ENCODE results near the gene ZNF493.

ZNF493 gene

GRCh38 chr19:21396893-21397572, at the start of gene ZNF493:
Gene ZNF493 (plus strand): TSS chr19:21397133. CDS start chr19:21397238, 105 bp downstream.
- peak; percentile 100 for ATAC-seq

DNA sequence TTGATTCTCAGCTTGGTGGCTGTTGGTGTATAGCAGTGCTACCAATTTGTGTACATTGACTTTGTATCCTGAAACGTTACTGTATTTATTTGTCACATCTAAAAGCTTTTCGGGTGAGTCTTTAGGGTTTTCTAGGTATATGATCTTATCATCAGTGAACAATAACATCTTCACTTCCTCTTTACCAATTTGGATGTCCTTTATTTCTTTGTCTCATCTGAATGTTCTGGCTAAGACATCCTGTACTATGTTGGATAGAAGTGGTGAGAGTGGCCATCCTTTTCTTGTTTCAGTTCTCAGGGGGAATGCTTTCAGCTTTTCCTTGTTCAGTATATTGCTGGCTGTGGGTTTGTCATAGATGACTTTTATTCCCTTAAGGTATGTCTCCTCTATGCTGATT, 44.1 kb upstream of the ZNF493 start:
- ATAC-seq = no peak

DNA sequence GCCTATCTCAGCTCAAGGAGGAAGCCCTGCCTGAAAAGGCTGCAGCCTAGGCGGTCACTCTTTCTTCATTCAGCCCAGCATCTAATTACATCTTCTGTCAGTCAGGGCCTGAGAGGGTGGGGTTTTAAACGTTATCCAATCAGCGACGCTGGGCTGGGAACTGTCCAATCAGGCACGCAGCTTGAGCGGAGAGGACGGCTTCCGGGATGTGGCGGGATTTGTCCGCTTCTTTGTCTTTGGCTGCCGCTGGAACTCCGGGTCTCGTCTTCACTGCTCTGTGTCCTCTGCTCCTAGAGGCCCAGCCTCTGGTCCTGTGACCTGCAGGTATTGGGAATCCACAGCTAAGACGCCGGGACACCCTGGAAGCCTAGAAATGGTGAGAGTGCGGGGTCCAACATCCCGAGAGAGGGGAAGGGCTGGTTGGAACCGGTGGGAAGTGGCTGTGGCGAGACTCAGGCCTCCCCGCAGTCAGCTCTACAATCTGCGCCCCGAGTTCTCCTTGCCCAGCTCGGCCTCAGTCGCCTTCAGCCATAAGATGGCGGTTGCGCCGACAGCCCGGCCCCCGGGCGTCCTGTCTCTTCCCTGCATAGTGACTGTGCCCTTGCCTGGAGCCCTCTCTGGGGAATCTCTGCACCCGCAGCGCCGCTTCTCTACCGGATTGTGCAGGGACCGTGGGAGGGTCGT, 38.0 kb upstream of the ZNF493 start, which contains the start of gene ZNF738:
Gene ZNF738, plus strand, starts transcription at position 233 of the 684 bp plus-strand sequence. Its CDS starts 141 bp downstream, at position 374.
- ATAC-seq = peak; percentile 98 to 99

GRCh38 chr19:21362291-21362690, 34.6 kb upstream of the ZNF493 start:
- no peak for ATAC-seq

- ATAC-seq = no peak
Measured at GRCh38 chr19:21383980-21384582, 12.9 kb upstream of the ZNF493 start.

DNA sequence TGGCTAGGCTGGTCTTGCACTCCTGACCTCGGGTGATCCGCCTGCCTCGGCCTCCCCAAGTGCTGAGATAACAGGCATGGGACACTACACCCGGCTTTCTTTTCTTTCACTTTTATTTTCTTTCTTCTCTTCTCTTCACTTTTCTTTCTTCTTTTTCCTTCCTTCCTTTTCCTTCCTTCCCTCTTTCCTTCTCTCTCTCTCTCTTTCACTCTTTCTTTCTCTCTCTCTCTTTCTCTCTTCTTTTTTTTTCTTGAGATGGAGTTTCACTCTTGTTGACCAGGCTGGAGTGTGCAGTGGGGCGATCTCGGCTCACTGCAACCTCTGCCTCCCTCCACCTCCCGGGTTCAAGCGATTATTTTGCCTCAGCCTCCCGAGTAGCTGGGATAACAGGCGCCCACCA, 812 bp upstream of the ZNF493 start:
- no peak for ATAC-seq

GRCh38 chr19:21398851-21399250, 1.9 kb downstream of the ZNF493 start:
- no peak for ATAC-seq

DNA sequence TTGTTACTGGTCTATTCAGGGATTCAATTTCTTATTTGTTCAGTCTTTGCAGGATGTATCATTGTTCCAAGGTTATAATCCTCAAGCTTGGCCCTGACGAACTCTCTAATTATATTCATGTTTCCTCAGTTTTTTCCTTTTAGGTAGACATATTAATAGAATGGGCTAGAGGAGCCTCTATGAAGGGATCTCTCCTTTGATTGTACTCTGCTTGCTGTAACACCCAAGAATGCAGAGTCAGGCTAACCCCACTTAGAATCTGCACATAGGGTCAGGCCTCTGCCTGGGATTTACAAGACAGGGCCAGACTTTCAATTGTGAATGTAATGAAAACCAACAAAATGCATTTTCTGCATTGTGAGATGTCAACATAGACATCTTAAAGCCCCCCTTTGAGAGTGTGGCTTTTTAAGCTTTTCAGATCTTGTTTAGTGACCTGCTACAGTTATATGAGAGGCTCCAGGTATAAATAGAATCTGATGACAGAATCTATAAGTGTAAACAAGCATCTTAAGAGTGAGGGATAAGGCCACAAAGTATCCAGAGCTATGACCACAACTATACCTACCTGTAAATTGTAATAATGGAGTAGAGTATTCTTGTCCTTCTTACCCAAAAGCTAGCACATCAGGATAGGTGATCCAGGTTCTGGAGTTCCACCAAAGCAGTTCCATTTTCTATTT, 5.5 kb downstream of the ZNF493 start:
- no peak for ATAC-seq

DNA sequence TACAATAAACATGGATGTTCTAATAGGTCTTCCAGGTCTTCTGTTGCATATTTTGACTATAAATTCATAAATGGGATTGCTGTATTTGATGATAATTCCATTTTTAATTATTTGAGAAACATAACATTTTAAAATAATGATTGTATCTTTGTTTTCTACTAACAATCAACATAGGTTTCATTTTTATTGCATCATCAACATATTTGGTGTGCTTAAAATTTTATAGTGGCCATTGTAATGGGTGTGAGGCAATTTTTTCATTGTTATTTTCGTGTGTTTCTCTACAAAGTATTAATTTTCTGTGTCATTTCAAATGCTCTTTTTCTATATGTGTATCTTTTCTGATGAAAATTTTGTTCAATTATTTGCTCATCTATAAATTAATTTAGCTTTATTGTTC, 13.2 kb downstream of the ZNF493 start:
- no peak for ATAC-seq

DNA sequence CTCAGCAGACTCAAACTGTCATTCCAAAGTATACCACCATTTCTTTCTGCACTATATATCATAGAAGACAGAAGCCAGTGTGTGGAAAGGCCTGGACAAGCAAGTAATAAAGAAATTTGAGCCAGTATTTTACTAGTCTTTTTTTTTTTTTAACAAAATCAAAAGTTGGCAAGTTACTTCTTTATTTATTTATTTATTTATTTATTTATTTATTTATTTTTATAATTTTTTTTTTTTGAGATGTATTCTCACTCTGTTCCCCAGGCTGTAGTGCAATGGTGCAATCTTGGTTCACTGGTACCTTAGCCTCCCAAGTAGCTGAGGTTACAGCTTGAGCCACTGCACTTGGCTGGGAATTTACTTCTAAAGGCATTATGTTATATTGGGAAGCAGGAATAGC, 25.3 kb downstream of the ZNF493 start:
- no peak for ATAC-seq

DNA sequence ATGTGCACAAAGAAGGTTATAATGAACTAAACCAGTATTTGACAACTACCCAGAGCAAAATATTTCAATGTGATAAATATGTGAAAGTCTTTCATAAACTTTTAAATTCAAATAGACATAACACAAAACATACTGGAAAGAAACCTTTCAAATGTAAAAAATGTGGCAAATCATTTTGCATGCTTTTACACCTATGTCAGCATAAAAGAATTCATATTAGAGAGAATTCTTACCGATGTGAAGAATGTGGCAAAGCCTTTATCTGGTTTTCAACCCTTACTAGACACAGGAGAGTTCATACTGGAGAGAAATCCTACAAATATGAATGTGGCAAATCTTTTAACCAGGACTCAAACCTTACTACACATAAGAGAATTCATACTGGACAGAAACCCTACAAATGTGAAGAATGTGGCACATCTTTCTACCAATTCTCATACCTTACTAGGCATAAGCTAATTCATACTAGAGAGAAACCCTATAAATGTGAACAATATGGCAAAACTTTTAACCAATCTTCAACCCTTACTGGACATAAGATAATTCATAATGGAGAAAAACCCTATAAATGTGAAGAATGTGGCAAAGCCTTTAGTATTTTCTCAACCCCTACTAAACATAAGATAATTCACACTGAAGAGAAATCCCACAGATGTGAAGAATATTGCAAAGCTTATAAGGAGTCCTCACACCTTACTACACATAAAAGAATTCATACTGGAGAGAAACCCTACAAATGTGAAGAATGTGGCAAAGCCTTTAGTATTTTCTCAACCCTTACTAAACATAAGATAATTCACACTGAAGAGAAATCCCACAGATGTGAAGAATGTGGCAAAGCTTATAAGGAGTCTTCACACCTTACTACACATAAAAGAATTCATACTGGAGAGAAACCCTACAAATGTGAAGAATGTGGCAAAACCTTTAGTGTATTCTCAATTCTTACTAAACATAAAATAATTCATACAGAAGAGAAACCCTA, 26.4 kb downstream of the ZNF493 start:
- ATAC-seq = no peak

DNA sequence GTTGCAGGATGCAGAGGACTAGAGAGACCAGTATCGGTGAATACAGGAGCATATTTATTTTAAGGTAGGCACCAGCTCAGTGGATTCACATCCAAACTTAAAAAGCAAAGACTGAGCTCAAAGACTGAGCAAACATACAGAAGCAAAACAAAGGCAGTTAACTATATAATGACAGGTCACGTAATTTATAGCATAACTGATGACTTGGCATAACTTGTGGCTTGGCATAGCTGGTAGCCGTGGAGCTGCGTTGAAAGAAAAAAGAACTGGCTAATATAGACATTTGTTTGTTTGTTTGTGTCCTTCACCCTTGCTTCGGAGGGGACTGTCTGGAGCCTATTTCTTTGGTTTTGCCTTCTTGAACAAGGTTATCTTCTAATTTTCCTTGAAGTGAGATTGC, 33.7 kb downstream of the ZNF493 start:
- ATAC-seq = no peak

GRCh38 chr19:21432590-21432989, 35.7 kb downstream of the ZNF493 start:
- ATAC-seq = no peak

DNA sequence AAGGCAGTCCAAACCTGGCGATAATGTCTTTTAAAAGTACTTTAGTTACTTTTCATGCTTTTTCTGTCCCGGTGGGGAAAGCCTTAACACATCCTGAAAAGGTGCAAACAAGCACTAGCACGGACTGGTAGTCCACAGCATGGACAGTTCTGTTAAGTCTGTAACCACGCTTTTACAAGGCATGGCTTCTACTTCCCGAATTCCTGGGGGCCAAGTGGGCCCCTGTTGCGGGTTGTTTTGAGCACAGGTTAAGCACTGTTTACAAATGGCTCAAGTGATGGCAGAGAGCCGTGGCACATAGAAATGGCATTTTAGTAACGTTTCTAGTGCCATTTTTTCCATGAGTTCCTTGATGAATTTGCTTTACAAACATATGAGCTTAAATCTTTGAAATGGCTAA, 37.6 kb downstream of the ZNF493 start:
- ATAC-seq = no peak

- no peak for ATAC-seq
Measured at GRCh38 chr19:21434967-21435544, 38.1 kb downstream of the ZNF493 start.

- no peak for ATAC-seq
Measured at GRCh38 chr19:21439201-21439751, 42.3 kb downstream of the ZNF493 start.

DNA sequence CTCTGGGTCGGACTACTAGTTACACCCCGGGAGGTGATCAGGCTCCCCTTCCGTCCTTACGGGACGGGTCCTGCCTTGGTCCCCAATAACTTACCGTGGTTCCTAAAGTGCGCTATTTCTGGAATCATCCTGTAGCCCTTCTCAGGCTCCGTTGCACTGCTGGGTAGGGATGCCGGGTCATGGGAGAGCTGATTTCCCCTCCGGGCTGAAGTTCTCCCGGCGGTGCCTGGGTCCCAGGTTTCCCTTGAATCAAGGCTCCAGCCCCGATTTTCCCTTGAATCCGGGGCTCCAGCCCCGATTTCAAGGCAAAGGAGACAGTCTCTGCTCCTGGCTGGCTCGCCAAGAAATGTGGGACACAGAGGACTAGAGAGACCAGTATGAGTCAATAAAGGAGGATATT, 43.4 kb downstream of the ZNF493 start:
- no peak for ATAC-seq

- ATAC-seq = no peak
Measured at GRCh38 chr19:21451187-21451586, 54.3 kb downstream of the ZNF493 start.

GRCh38 chr19:21454901-21455300, 58.0 kb downstream of the ZNF493 start:
- no peak for ATAC-seq

GRCh38 chr19:21460686-21461085, 63.8 kb downstream of the ZNF493 start:
- no peak for ATAC-seq

GRCh38 chr19:21462540-21462939, 65.6 kb downstream of the ZNF493 start:
- no peak for ATAC-seq
